ENCODE results near the gene PDE6G. TPM values are rescaled to one million over a fixed set of nuclear protein-coding genes. Genes with fewer than 3 reads are reported as not detected.

Gene PDE6G
- total RNA-seq, 1 experiment from 2014 or later = not detected

GRCh38 chr17:81665205-81666091 lies 9.1 kb upstream of the PDE6G start:
- DNase-seq (ENCODE audit: extremely low read depth, low read depth) = no peak

GRCh38 chr17:81664051-81664470 lies 7.7 kb upstream of the PDE6G start:
- DNase-seq (ENCODE audit: extremely low read depth, low read depth) = no peak

GRCh38 chr17:81662002-81662401 lies 5.7 kb upstream of the PDE6G start:
- DNase-seq (ENCODE audit: extremely low read depth, low read depth) = no peak

GRCh38 chr17:81660441-81660840 lies 4.1 kb upstream of the PDE6G start:
- no peak for DNase-seq (ENCODE audit: extremely low read depth, low read depth)

GRCh38 chr17:81659038-81659437 lies 2.7 kb upstream of the PDE6G start:
- no peak for DNase-seq (ENCODE audit: extremely low read depth, low read depth)

GRCh38 chr17:81656835-81657234 lies 493 bp upstream of the PDE6G start:
- DNase-seq (ENCODE audit: extremely low read depth, low read depth) = no peak

- DNase-seq (ENCODE audit: extremely low read depth, low read depth) = no peak
Measured at GRCh38 chr17:81655378-81656117, 794 bp downstream of the PDE6G start.

- DNase-seq (ENCODE audit: extremely low read depth, low read depth) = no peak
Measured at GRCh38 chr17:81652906-81653771, 3.2 kb downstream of the PDE6G start.

- no peak for DNase-seq (ENCODE audit: extremely low read depth, low read depth)
Measured at GRCh38 chr17:81651692-81652091, 4.7 kb downstream of the PDE6G start.

GRCh38 chr17:81650951-81651350 lies 5.4 kb downstream of the PDE6G start:
- DNase-seq (ENCODE audit: extremely low read depth, low read depth) = no peak

GRCh38 chr17:81648707-81649085 lies 7.6 kb downstream of the PDE6G start:
- DNase-seq (ENCODE audit: extremely low read depth, low read depth) = no peak

GRCh38 chr17:81648013-81648706 lies 8.2 kb downstream of the PDE6G start:
- DNase-seq (ENCODE audit: extremely low read depth, low read depth) = no peak

- DNase-seq (ENCODE audit: extremely low read depth, low read depth) = no peak
Measured at GRCh38 chr17:81647640-81648012, 8.7 kb downstream of the PDE6G start.

- no peak for DNase-seq (ENCODE audit: extremely low read depth, low read depth)
Measured at GRCh38 chr17:81646869-81647600, 9.3 kb downstream of the PDE6G start.

GRCh38 chr17:81644976-81645952 lies 11.1 kb downstream of the PDE6G start:
- no peak for DNase-seq (ENCODE audit: extremely low read depth, low read depth)

GRCh38 chr17:81644496-81644895 lies 11.8 kb downstream of the PDE6G start:
- DNase-seq (ENCODE audit: extremely low read depth, low read depth) = no peak

- DNase-seq (ENCODE audit: extremely low read depth, low read depth) = no peak
Measured at GRCh38 chr17:81641825-81642489, 14.4 kb downstream of the PDE6G start.

GRCh38 chr17:81640011-81640410 lies 16.3 kb downstream of the PDE6G start:
- no peak for DNase-seq (ENCODE audit: extremely low read depth, low read depth)
